Measurements from ENCODE around the gene PRADC1. TPM values are rescaled to one million over a fixed set of nuclear protein-coding genes. Genes with fewer than 3 reads are reported as not detected.

The PRADC1 gene
- total RNA-seq, result 5.8 and 11.5 TPM in 2 replicates

- FAIRE-seq, result no peak
- DNase-seq (ENCODE audit: low read depth), result peak; percentile 99
These were observed at the start of gene PRADC1 for GRCh38 chr2:73233154-73233931. TSS of gene PRADC1 (minus strand) at chr2:73233239. CDS start at chr2:73233160, 79 bp downstream.

GRCh38 chr2:73281244-73281643 is 48.2 kb upstream of the PRADC1 start:
- Histone ChIP-seq H3K36me3 (ENCODE audit: control insufficient read depth, insufficient read depth, low read length) (no peaks in the 10 kb centered on the region), H3K27me3 (ENCODE audit: control insufficient read depth, insufficient read depth, low read length) (peaks cover 2% of the 10 kb centered on the region), H3K4me3 (ENCODE audit: low read depth, low read length) (no peak overlapping the region)
- FAIRE-seq, result no peak
- no peak for DNase-seq (ENCODE audit: low read depth)
- TF ChIP-seq CTCF (IDR thresholded peaks at IDR 0.05; ENCODE audit: insufficient read depth, low read length, severe bottlenecking), result no peak

More at GRCh38 chr2:73233154-73233931, at the start of gene PRADC1:
- Histone ChIP-seq H3K27me3 (ENCODE audit: control insufficient read depth, insufficient read depth, low read length) (no peaks in the 10 kb centered on the region), H3K36me3 (ENCODE audit: control insufficient read depth, insufficient read depth, low read length) (no peaks in the 10 kb centered on the region), H3K4me3 (ENCODE audit: low read depth, low read length) (peak within 1 kb of the TSS; percentile 65)
- TF ChIP-seq CTCF (IDR thresholded peaks at IDR 0.05; ENCODE audit: insufficient read depth, low read length, severe bottlenecking), result no peak

DNA sequence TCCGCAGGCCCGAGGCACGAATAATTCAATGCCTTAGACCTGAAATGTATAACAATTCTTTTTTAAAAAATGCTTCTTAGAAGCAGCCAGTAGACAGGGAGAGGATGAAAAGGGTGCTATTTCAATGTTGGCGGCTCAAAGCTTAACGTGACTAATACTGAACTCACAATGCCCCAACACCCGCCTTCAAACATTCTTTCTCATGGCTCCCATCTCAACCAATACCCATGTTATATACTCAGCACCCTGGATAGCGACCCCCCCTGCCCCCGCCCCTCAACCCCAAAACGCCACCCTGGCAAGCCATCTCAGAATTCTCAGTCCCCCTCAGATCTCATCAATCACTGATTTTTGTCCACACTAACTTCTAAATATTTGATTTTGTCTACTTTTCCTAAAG is 46.8 kb upstream of the PRADC1 start:
- Histone ChIP-seq H3K27me3 (ENCODE audit: control insufficient read depth, insufficient read depth, low read length) (no peaks in the 10 kb centered on the region), H3K4me3 (ENCODE audit: low read depth, low read length) (no peak overlapping the region), H3K36me3 (ENCODE audit: control insufficient read depth, insufficient read depth, low read length) (no peaks in the 10 kb centered on the region)
- TF ChIP-seq CTCF (IDR thresholded peaks at IDR 0.05; ENCODE audit: insufficient read depth, low read length, severe bottlenecking), result no peak
- FAIRE-seq, result no peak
- DNase-seq (ENCODE audit: low read depth), result no peak

DNA sequence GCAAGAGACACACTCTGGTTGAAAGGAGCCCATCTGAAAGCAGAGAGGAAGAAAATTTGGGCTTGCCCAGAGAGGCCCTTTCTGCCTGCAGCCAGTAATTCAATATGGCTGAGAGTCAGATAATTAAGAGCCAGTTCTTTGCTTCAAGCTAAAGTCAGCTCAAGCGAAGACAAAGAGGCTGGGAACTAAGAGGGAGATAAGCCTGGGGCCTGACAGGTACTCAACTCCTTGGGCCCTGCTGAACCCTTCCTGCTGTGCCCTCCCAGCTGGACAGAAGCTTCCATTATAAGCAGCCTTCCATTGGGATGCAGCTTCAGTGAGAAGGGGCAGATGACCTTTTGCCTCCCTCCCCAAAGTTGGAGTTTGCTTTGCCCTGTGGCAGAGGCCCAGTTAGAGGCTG is 39.2 kb upstream of the PRADC1 start:
- Histone ChIP-seq H3K27me3 (ENCODE audit: control insufficient read depth, insufficient read depth, low read length) (no peaks in the 10 kb centered on the region), H3K4me3 (ENCODE audit: low read depth, low read length) (no peak overlapping the region), H3K36me3 (ENCODE audit: control insufficient read depth, insufficient read depth, low read length) (no peaks in the 10 kb centered on the region)
- TF ChIP-seq CTCF (IDR thresholded peaks at IDR 0.05; ENCODE audit: insufficient read depth, low read length, severe bottlenecking), result no peak
- FAIRE-seq, result no peak
- DNase-seq (ENCODE audit: low read depth), result no peak

GRCh38 chr2:73269686-73270465 is 36.8 kb upstream of the PRADC1 start:
- H3K36me3 ChIP-seq (ENCODE audit: control insufficient read depth, insufficient read depth, low read length), result no peaks in the 10 kb centered on the region
- no peaks in the 10 kb centered on the region for H3K27me3 ChIP-seq (ENCODE audit: control insufficient read depth, insufficient read depth, low read length)
- H3K4me3 ChIP-seq (ENCODE audit: low read depth, low read length), result peak overlapping the region; percentile 36
- FAIRE-seq, result no peak
- TF ChIP-seq CTCF (IDR thresholded peaks at IDR 0.05; ENCODE audit: insufficient read depth, low read length, severe bottlenecking), result no peak
- DNase-seq (ENCODE audit: low read depth), result no peak

Data from bronchial epithelial cell (primary cell).